ENCODE measurements around the gene MTF2. TPM values are rescaled to one million over a fixed set of nuclear protein-coding genes. Genes with fewer than 3 reads are reported as not detected.
A peak's percentile ranks its signal among the peaks of the same experiment; 100 is the strongest.
"Not testable (repeated sequence)": the region's sequence is repeated elsewhere in the genome, so short reads cannot be mapped to it uniquely, and the experiment has no call there.

MTF2 gene
- polyA plus RNA-seq, 3 donors = 42.2 to 69.6 (median 51.2) TPM

- no peak for DNase-seq (ENCODE audit: extremely low read depth in 1 of 11, low read depth in 9 of 11, low spot score in 4 of 11)
These were observed 44.2 kb downstream of the MTF2 start for GRCh38 chr1:93123201-93123783.

GRCh38 chr1:93124556-93125355, 45.7 kb downstream of the MTF2 start:
- no peak for DNase-seq (ENCODE audit: extremely low read depth in 1 of 11, low read depth in 9 of 11, low spot score in 4 of 11)

- no peak for DNase-seq (ENCODE audit: extremely low read depth in 1 of 11, low read depth in 9 of 11, low spot score in 4 of 11)
These were observed 50.5 kb downstream of the MTF2 start for GRCh38 chr1:93129507-93130099.

DNA sequence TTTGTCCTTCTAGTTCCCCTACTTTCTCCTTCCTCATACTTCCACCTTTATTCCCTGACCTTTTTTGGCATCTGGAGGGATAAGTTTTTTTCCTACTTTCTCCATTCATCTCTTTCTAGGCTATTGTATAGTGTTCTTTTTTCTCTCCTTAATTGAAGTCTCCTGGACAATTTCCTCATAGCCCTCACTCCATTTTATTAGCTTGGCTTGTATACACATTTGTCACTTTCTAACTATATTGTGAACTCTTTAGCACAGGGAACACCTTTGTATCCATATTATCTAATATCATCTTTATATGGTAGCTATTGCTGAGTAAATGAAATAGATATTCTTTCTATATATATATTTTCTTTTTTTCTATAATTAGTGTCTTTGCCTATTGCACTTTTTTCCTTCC, 53.6 kb downstream of the MTF2 start:
- DNase-seq (ENCODE audit: extremely low read depth in 1 of 11, low read depth in 9 of 11, low spot score in 4 of 11) = no peak

DNA sequence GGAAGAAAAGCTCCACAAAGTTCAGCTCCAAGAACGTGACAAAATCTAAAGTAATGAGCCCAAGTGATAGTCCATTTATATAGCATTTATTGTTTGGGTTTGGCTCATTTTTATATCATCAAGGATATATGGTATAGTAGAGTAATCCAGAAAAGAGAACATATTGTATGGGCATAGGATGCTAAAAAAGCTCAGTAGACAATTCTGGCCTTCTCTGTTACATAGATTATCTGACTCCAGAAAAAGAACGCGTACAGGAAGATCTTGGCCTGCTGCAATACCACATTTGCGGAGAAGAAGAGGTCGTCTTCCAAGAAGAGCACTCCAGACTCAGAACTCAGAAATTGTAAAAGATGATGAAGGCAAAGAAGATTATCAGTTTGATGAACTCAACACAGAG, 57.4 kb downstream of the MTF2 start:
- DNase-seq (ENCODE audit: extremely low read depth in 1 of 11, low read depth in 9 of 11, low spot score in 4 of 11) = no peak

DNA sequence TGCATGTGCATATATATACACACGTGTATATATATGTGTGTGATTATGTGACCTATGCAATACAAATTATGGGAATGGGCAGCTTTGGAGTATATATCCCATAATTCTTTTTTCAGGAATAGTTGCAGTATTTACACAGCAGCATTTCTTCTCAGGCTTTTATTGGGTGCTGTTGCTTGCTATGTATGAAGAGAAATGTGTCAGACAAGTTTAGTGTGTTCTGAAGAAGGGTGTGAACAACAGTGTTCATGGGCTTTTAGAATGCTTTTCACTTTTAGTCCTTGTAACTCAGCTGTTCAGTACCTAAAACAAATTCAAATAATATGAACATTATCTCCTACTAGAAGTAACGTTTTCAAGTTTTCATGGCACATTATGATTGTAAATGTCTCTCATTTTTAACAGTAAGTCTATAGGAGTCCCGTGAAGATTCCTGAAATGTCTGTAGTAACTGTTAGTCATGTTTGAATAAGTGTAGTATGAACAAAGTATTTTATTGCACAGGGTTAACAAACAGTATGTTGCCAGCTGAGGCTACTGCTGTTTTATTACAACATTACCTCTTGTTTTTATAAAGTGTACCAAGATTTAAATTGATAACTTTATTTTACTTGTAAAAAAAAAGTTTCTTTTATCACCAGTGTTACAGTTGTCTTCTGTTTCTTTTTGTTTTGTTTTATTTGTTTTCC, 58.7 kb downstream of the MTF2 start:
- DNase-seq (ENCODE audit: extremely low read depth in 1 of 11, low read depth in 9 of 11, low spot score in 4 of 11) = no peak

DNA sequence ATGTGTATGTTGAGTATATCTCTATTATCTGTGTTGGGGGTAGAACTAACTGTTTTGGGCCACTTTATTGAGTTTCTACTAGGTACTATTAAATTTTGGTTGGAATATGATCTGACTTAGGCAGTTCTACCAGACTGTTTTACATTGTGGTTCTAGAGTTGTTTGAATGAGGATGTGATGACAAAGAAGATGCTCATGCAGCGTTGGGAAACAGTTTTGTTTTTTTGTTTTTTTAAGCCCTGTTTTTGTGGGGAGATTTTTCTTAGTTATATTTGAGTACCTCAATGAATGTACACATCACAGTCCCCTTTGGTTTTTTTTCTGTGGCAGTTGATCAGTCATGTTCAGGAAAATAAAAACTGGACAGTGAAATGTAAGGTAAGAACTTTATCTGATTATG, 61.0 kb downstream of the MTF2 start:
- DNase-seq (ENCODE audit: extremely low read depth in 1 of 11, low read depth in 9 of 11, low spot score in 4 of 11) = no peak

GRCh38 chr1:93142161-93142560, 63.1 kb downstream of the MTF2 start:
- no peak for DNase-seq (ENCODE audit: extremely low read depth in 1 of 11, low read depth in 9 of 11, low spot score in 4 of 11)

DNA sequence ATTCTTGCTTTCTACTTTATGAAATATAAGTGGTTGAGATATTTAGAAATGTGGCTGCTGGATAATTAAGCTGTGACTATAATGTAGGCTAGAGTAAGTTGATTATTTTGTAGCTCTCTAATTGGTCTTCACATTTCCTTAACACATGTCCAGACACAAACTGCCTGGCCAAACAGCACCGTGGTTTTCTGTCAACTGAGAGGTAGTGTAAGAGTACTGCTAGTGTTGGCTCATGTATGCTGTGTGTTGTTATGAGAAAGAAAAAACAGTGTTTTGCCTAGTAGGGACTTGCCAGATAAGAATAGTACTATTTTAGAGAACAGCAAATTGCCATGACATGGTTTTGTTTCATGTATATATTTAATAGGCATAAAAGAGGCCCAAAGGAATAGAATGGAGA, 64.1 kb downstream of the MTF2 start:
- no peak for DNase-seq (ENCODE audit: extremely low read depth in 1 of 11, low read depth in 9 of 11, low spot score in 4 of 11)

- DNase-seq (ENCODE audit: extremely low read depth in 1 of 11, low read depth in 9 of 11, low spot score in 4 of 11) = no peak
These were observed 64.7 kb downstream of the MTF2 start for GRCh38 chr1:93143769-93144168.

GRCh38 chr1:93148001-93148400, 68.9 kb downstream of the MTF2 start:
- DNase-seq (ENCODE audit: extremely low read depth in 1 of 11, low read depth in 9 of 11, low spot score in 4 of 11) = no peak

DNA sequence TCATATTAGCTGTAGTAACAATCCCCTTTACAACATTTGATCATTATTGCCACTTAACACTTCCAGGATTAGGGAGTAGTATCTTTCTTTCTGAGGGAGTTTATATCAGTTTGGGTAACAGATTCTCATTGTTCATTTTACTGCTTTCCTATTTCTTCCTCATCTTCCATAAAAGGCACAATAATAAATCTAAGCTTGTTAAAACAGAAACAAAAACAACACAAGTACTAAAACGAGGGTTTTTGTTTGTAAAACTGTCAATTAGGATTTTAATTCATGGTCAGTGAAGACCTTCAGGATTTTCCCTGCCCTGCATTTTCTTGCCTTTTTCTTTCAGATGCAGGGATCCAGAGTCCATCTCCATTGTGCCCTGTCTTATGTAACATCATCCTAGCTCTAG, 71.6 kb downstream of the MTF2 start:
- peak in 1 of 11 donors; percentile 1 for DNase-seq (ENCODE audit: extremely low read depth in 1 of 11, low read depth in 9 of 11, low spot score in 4 of 11)

- no peak for DNase-seq (ENCODE audit: extremely low read depth in 1 of 11, low read depth in 9 of 11, low spot score in 4 of 11)
These were observed 72.4 kb downstream of the MTF2 start for GRCh38 chr1:93151474-93151873.

GRCh38 chr1:93152835-93153234, 73.8 kb downstream of the MTF2 start:
- no peak for DNase-seq (ENCODE audit: extremely low read depth in 1 of 11, low read depth in 9 of 11, low spot score in 4 of 11)

DNA sequence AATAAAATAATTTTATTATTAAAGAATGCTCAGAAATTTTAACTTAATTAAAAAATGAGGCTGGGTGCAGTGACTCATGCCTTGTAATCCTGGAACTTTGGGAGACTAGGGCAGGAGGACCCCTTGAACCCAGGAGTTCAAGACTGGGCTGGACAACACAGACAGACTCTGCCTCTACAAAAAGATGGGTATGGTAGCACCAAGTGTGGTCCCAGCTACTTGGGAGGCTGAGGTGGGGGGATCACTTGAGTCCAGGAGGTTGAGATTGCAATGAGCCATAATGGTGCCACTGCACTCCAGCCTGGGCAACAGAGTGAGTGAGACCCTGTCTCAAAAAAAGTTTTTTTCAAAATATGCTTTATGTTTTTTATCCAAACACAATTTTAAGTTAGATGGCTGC, 75.8 kb downstream of the MTF2 start:
- no peak for DNase-seq (ENCODE audit: extremely low read depth in 1 of 11, low read depth in 9 of 11, low spot score in 4 of 11)

- no peak for DNase-seq (ENCODE audit: extremely low read depth in 1 of 11, low read depth in 9 of 11, low spot score in 4 of 11)
These were observed 76.3 kb downstream of the MTF2 start for GRCh38 chr1:93155335-93155734.

- DNase-seq (ENCODE audit: extremely low read depth in 1 of 11, low read depth in 9 of 11, low spot score in 4 of 11) = no peak
These were observed 80.3 kb downstream of the MTF2 start for GRCh38 chr1:93159337-93159736.

DNA sequence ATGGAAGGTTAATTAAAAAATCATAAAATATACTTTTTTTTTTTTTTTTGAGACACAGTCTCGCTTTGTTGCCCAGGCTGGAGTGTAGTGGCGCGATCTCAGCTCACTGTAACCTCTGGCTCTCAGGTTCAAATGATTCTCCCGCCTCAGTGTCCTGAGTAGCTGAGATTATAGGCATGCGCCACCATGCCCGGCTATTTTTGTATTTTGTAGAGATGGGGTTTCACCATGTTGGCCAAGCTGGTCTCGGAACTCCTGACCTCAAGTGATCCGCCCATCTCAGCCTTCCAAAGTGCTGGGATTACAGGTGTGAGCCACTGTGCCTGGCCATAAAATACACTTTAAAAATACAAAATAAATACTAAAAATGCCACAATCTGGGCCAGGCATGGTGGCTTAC, 84.2 kb downstream of the MTF2 start:
- DNase-seq (ENCODE audit: extremely low read depth in 1 of 11, low read depth in 9 of 11, low spot score in 4 of 11) = not testable (repeated sequence)

GRCh38 chr1:93164816-93165215, 85.7 kb downstream of the MTF2 start:
- DNase-seq (ENCODE audit: extremely low read depth in 1 of 11, low read depth in 9 of 11, low spot score in 4 of 11) = no peak

- DNase-seq (ENCODE audit: extremely low read depth in 1 of 11, low read depth in 9 of 11, low spot score in 4 of 11) = not testable (repeated sequence)
These were observed 86.8 kb downstream of the MTF2 start for GRCh38 chr1:93165895-93166294.
